K562 (cell line): ENCODE measurements around the gene MVB12B. TPM values are rescaled to one million over a fixed set of nuclear protein-coding genes. Genes with fewer than 3 reads are reported as not detected.

Experiments
- ATAC-seq: fragments of 200-7000 bp; cut with Tn5 transposase; 3 replicates; pipeline ENCODE4 v1.9.1; 2020; ENCODE audit warnings: moderate library complexity
- BruUV-seq: library from RNA; stranded (reverse); fragments of 400-500 nt; replicated peaks from 2 replicates; lab custom pipeline; 2021; lab: Mats Ljungman, UMichigan
- CTCF ChIA-PET: fragments of 300-600 bp; formaldehyde crosslinking; extraction: SDS; loops from one replicate; lab custom pipeline; 2021; ENCODE audit warnings: low intra/inter-chr PET ratio; lab: Yijun Ruan, JAX
- POLR2A ChIA-PET: fragments of 300-600, 350-650 bp; sonication (Branson Sonifier 250); formaldehyde crosslinking; extraction: SDS; loops from one replicate; lab custom pipeline; 2021; ENCODE audit warnings: antibody characterized with exemption, inconsistent platforms; lab: Yijun Ruan, JAX
- DNase-seq, 4 experiments: peaks; one replicate each; pipeline versions ENCODE4 v3.0.0 to v3.0.0-alpha.2; 2011 to 2018; ENCODE audit warnings: low spot score in 3 of 4, mixed read lengths in 3 of 4; ENCODE audit errors: extremely low read depth in 1 of 4
- FAIRE-seq: peaks from 2 replicates; lab custom pipeline; 2011; peaks lifted over from hg19 to GRCh38; lab: Jason Lieb, UNC
- H2AFZ ChIP-seq: 2 replicates; pipeline ENCODE4 v1.6.0; 2011; ENCODE audit warnings: low read depth, low read length, control low read depth, inconsistent platforms
- H3K27ac ChIP-seq: fragments of 200-600 bp; 3 replicates; pipeline ENCODE4 v1.8.0; 2011; ENCODE audit warnings: low read depth, mild to moderate bottlenecking, control low read depth, inconsistent platforms, low read length, moderate library complexity, mixed read lengths; ENCODE audit errors: extremely low read depth
- H3K27me3 ChIP-seq, 2 experiments: fragments of 300-600 bp in 1 of 2; 2 replicates in 1 of 2; 3 replicates in 1 of 2; pipeline versions ENCODE4 v1.6.0 to v1.8.0; 2011; ENCODE audit warnings: inconsistent platforms in 2 of 2, low read length in 2 of 2, mild to moderate bottlenecking in 1 of 2, mixed read lengths in 1 of 2, moderate library complexity in 1 of 2; ENCODE audit not compliant: control insufficient read depth in 2 of 2, insufficient read depth in 2 of 2
- H3K36me3 ChIP-seq: fragments of 300-600 bp; 3 replicates; pipeline ENCODE4 v1.8.0; 2011; ENCODE audit warnings: mild to moderate bottlenecking, low read length, inconsistent platforms; ENCODE audit not compliant: control insufficient read depth, insufficient read depth
- H3K4me1 ChIP-seq, 2 experiments: fragments of 200-600 bp in 1 of 2; replicated peaks in 1 of 2; 2 replicates in 1 of 2; 3 replicates in 1 of 2; pipeline versions ENCODE4 v1.5.1 to v1.8.0; 2011; ENCODE audit warnings: inconsistent platforms in 2 of 2, low read length in 2 of 2, mild to moderate bottlenecking in 1 of 2, mixed read lengths in 1 of 2, moderate library complexity in 1 of 2; ENCODE audit not compliant: control insufficient read depth in 2 of 2, insufficient read depth in 2 of 2
- H3K4me2 ChIP-seq: 2 replicates; pipeline ENCODE4 v1.6.1; 2011; ENCODE audit warnings: low read length, control low read depth, inconsistent platforms, mixed read lengths; ENCODE audit not compliant: insufficient read depth
- H3K4me3 ChIP-seq: fragments of 200-600 bp; sonication (generic), shearing (Covaris generic); 2 replicates; pipeline ENCODE4 v1.5.1; 2016; ENCODE audit warnings: control low read depth, inconsistent platforms
- H3K79me2 ChIP-seq: fragments of 200-600 bp; 3 replicates; pipeline ENCODE4 v1.8.0; 2011; ENCODE audit warnings: low read length, inconsistent platforms; ENCODE audit not compliant: control insufficient read depth, insufficient read depth
- H3K9ac ChIP-seq, 2 experiments: 2 replicates each; pipeline versions ENCODE4 v1.6.0 to v1.6.1; 2011; ENCODE audit warnings: low read depth in 2 of 2, low read length in 2 of 2, control low read depth in 1 of 2, inconsistent platforms in 1 of 2, mild to moderate bottlenecking in 1 of 2, mixed read lengths in 1 of 2; ENCODE audit not compliant: insufficient read depth in 1 of 2
- H3K9me1 ChIP-seq: one replicate; pipeline ENCODE4 v1.6.0; 2011; ENCODE audit warnings: inconsistent platforms, mild to moderate bottlenecking, low read length, moderate library complexity; ENCODE audit not compliant: control insufficient read depth, insufficient read depth
- H3K9me3 ChIP-seq: replicated peaks from 2 replicates; pipeline ENCODE4 v1.5.1; 2011; ENCODE audit warnings: low read depth, low read length, inconsistent platforms; ENCODE audit not compliant: control insufficient read depth, insufficient read depth
- H4K20me1 ChIP-seq: replicated peaks from 2 replicates; pipeline ENCODE4 v1.6.1; 2011; ENCODE audit warnings: low read length, inconsistent platforms, mixed read lengths; ENCODE audit not compliant: control insufficient read depth, insufficient read depth
- BDP1 ChIP-seq: IDR thresholded peaks from 3 replicates; pipeline ENCODE4 v1.6.1; 2011; ENCODE audit not compliant: insufficient read length, insufficient read depth
- CBFA2T2 ChIP-seq: fragments of 450-650 bp; conservative IDR thresholded peaks from 2 replicates; pipeline ENCODE4 v1.6.1; 2017; ENCODE audit warnings: mild to moderate bottlenecking
- ESRRA ChIP-seq: fragments of 450-650 bp; IDR thresholded peaks from 2 replicates; pipeline ENCODE4 v1.6.1; 2014; ENCODE audit warnings: low read depth, mild to moderate bottlenecking, moderate library complexity, borderline replicate concordance
- HMG20B ChIP-seq: fragments of 250-450 bp; sonication (Bioruptor Pico); IDR thresholded peaks from 2 replicates; pipeline ENCODE4 v1.5.0; 2021; ENCODE audit warnings: mild to moderate bottlenecking
- IRF2 ChIP-seq: sonication (generic); formaldehyde crosslinking; IDR thresholded peaks from 2 replicates; pipeline ENCODE4 v1.8.1; 2022; ENCODE audit warnings: mild to moderate bottlenecking, missing genetic modification reagents
- KLF6 ChIP-seq: fragments of 250-450 bp; sonication (Bioruptor Pico); IDR thresholded peaks from 2 replicates; pipeline ENCODE4 v1.4.0; 2020; ENCODE audit warnings: mild to moderate bottlenecking, moderate library complexity, borderline replicate concordance
- MECOM ChIP-seq: fragments of 250-450 bp; sonication (Bioruptor Pico); IDR thresholded peaks from 2 replicates; pipeline ENCODE4 v1.8.0; 2022; ENCODE audit warnings: inconsistent platforms
- SIX5 ChIP-seq, 2 experiments: IDR thresholded peaks; 2 replicates each; pipeline ENCODE4 v1.6.1; 2011; ENCODE audit warnings: low read length in 2 of 2, borderline replicate concordance in 1 of 2, low read depth in 1 of 2, mild to moderate bottlenecking in 1 of 2, moderate library complexity in 1 of 2; ENCODE audit not compliant: insufficient read depth in 1 of 2
- SNAPC5 ChIP-seq: fragments of 250-450 bp; sonication (Bioruptor Pico); IDR thresholded peaks from 2 replicates; pipeline ENCODE4 v1.8.0; 2021; ENCODE audit warnings: moderate library complexity, mild to moderate bottlenecking, inconsistent platforms
- ZBTB40 ChIP-seq, 2 experiments: fragments of 450-650 bp in 1 of 2; sonication (generic) in 1 of 2; formaldehyde crosslinking in 1 of 2; IDR thresholded peaks; 2 replicates each; pipeline versions ENCODE4 v1.7.1 to v1.9.0; 2016 to 2022; ENCODE audit warnings: inconsistent platforms in 1 of 2, mild to moderate bottlenecking in 1 of 2, missing genetic modification reagents in 1 of 2
- ZNF124 ChIP-seq: sonication (generic); formaldehyde crosslinking; IDR thresholded peaks from 2 replicates; pipeline ENCODE4 v1.8.1; 2022; ENCODE audit warnings: missing genetic modification reagents
- ZNF140 ChIP-seq: fragments of 250-450 bp; sonication (Bioruptor Pico); IDR thresholded peaks from 2 replicates; pipeline ENCODE4 v1.8.0; 2021; ENCODE audit warnings: moderate library complexity, mild to moderate bottlenecking, inconsistent platforms
- ZNF561 ChIP-seq: fragments of 450-650 bp; formaldehyde crosslinking; conservative IDR thresholded peaks from 2 replicates; pipeline ENCODE4 v1.4.0; 2020; ENCODE audit warnings: mild to moderate bottlenecking, moderate library complexity
- ZNF57 ChIP-seq: fragments of 450-650 bp; formaldehyde crosslinking; IDR thresholded peaks from 2 replicates; pipeline ENCODE4 v1.4.0; 2020; ENCODE audit warnings: mild to moderate bottlenecking, moderate library complexity
- ZNF79 ChIP-seq: fragments of 250-450 bp; sonication (Bioruptor Pico); IDR thresholded peaks from 2 replicates; pipeline ENCODE4 v1.4.0; 2020; ENCODE audit warnings: low read depth, mild to moderate bottlenecking, moderate library complexity
- WGBS: fragments of 100-300 bp; shearing (Covaris generic); methylation state at CpG from one replicate; pipeline ENCODE4 v1.1.6; 2016; ENCODE audit warnings: low coverage, mixed read lengths; ENCODE audit not compliant: insufficient coverage; ENCODE audit errors: missing lambda C conversion rate; 5-methylcytosine and 5-hydroxymethylcytosine counted together
- in situ Hi-C: fragments of 300-500 bp; cut with MboI; formaldehyde crosslinking; loops from 4 replicates; pipeline ENCODE4 v1.15.0; 2018; ENCODE audit warnings: inconsistent platforms, mixed read lengths
- intact Hi-C: fragments of 100-400 bp; cut with micrococcal nuclease; formaldehyde crosslinking; loops from 2 replicates; pipeline ENCODE4 v1.14.2; 2022
- polyA plus RNA-seq, 8 experiments: library from polyadenylated mRNA; depleted of rRNA in 4 of 8; stranded (reverse) in 5 of 8; unstranded in 3 of 8; fragments of >200 nt; fragmentation: Nextera tagmentation in 2 of 8; fragmentation: Illumina TruSeq in 1 of 8; extraction: Ambion mirVana in 2 of 8; extraction: Trizol in 1 of 8; gene quantifications; 2 replicates each; pipeline versions ENCODE4 v1.2.1 to v1.2.3, GENCODE V29; 2011 to 2014; ENCODE audit warnings: inconsistent platforms in 1 of 8, missing spikeins in 1 of 8
- total RNA-seq, 7 experiments: library from RNA; depleted of rRNA in 6 of 7; stranded (reverse); fragments of >200 nt in 6 of 7; fragmentation: Illumina TruSeq in 2 of 7; extraction: Trizol in 2 of 7; gene quantifications; 2 replicates each; pipeline versions ENCODE4 v1.2.1 to v1.2.3, GENCODE V29; 2011 to 2021; ENCODE audit warnings: low replicate concordance in 1 of 7

MVB12B gene
- total and polyA plus RNA-seq, 9 of the 15 experiments (the other 6 are each of a cell fraction or from before 2014, with no cell fraction given) = not detected

DNA sequence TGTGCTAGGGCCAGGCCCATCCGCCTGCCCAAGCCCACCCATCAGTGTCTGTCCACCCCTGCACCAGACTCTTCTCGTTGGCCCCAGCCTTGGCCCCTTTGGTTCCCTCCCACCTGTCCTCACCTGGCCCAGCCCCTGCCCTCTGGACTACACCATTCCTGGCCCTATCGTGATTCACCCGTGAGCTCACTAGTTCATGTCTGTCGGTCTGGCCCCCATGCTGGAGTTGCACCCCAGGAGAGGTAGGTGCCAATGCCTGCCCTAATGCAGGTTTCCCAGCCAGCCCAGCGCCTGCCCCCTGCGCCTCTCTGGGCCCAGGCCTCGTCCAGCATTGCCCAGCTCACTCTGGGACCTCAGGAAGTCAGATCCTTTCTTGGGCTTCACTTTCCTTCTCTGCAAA, 171.7 kb downstream of the MVB12B start:
- H2AFZ ChIP-seq = no peak overlapping the region
- DNase-seq (no peak), ATAC-seq (no peak), FAIRE-seq (no peak)
- no peak overlapping the region for H3K4me2 ChIP-seq
- no peaks in the 10 kb centered on the region for H3K9me1 ChIP-seq
- in situ Hi-C loops = loop anchor here (25.0 kb wide), 1 partner anchor 1236 kb away; the partner anchor contains the start of gene GAPVD1
- CTCF ChIA-PET = interaction anchor here (0.5 to 1.9 kb wide), 3 partner anchors 47 to 283 kb away, joined by 4 to 14 read pairs (median 7); no protein-coding TSS in a partner anchor
- WGBS = 0% methylated on average over 7 of the region's 8 CpGs
- peaks cover 2 to 48% of the 10 kb centered on the region in 2 experiments; a peak in 3 of 5 replicates for H3K27me3 ChIP-seq
- H4K20me1 ChIP-seq = peaks cover 19% of the 10 kb centered on the region; the same call in 1 of the 2 replicates
- intact Hi-C loops = loop anchor here (10.0 kb wide), 2 partner anchors 64 to 934 kb away; no protein-coding TSS in a partner anchor
- no TSS peak for BruUV-seq
- H3K4me1 ChIP-seq = peaks cover 0 to 37% of the 10 kb centered on the region in 2 experiments; a peak in 2 of 5 replicates
- POLR2A ChIA-PET = no interaction called here
- H3K4me3 ChIP-seq = no peak overlapping the region
- H3K36me3 ChIP-seq = no peaks in the 10 kb centered on the region
- H3K79me2 ChIP-seq = no peaks in the 10 kb centered on the region
- H3K9me3 ChIP-seq = no peaks in the 10 kb centered on the region
- no peak overlapping the region for H3K27ac ChIP-seq
- H3K9ac ChIP-seq = no peak overlapping the region
- no peak for TF ChIP-seq ESRRA
- TF ChIP-seq ZNF140 (CRISPR knock-in tag) = no peak
- no peak for TF ChIP-seq BDP1
- no peak for TF ChIP-seq HMG20B (CRISPR knock-in tag)
- no peak for TF ChIP-seq ZNF124 (CRISPR knock-in tag)
- TF ChIP-seq SNAPC5 = no peak
- no peak for TF ChIP-seq ZNF57 (CRISPR knock-in tag)
- no peak for TF ChIP-seq IRF2
- TF ChIP-seq ZBTB40 (IDR thresholded peaks at IDR 0.05) = no peak
- no peak for TF ChIP-seq ZBTB40 (CRISPR knock-in tag; IDR thresholded peaks at IDR 0.05)
- no peak for TF ChIP-seq KLF6
- TF ChIP-seq CBFA2T2 = no peak
- TF ChIP-seq MECOM (CRISPR knock-in tag) = no peak
- TF ChIP-seq ZNF561 = no peak
- TF ChIP-seq ZNF79 (CRISPR knock-in tag) = no peak
- no peak for TF ChIP-seq SIX5 (IDR thresholded peaks at IDR 0.05; ENCODE audit: borderline replicate concordance in 1 of 2, insufficient read depth in 1 of 2, low read depth in 1 of 2, low read length in 2 of 2)
